H1 (cell line): ENCODE results near the gene SH2D4B. TPM values are rescaled to one million over a fixed set of nuclear protein-coding genes. Genes with fewer than 3 reads are reported as not detected.

Experiments used
- CTCF ChIA-PET: fragments of 300-600 bp; sonication (Branson Sonifier 250); formaldehyde crosslinking; loops from one replicate; lab custom pipeline; 2021; ENCODE audit not compliant: partially characterized antibody; lab: Charles Lee
- POLR2A ChIA-PET: fragments of 300-600 bp; sonication (Branson Sonifier 250); formaldehyde crosslinking; loops from one replicate; lab custom pipeline; 2021; ENCODE audit warnings: inconsistent platforms; ENCODE audit not compliant: partially characterized antibody; lab: Charles Lee
- DNase-seq, 2 experiments: peaks; one replicate each; pipeline versions ENCODE4 v3.0.0 to v3.0.0-alpha.2; 2010 to 2022; ENCODE audit warnings: low spot score in 2 of 2, low read depth in 1 of 2, mixed read lengths in 1 of 2
- FAIRE-seq: peaks from 2 replicates; lab custom pipeline; 2011; peaks lifted over from hg19 to GRCh38; lab: Jason Lieb, UNC
- H2AFZ ChIP-seq: 2 replicates; pipeline ENCODE4 v1.8.1; 2012; ENCODE audit warnings: low read length, inconsistent platforms
- H2AK5ac ChIP-seq: 2 replicates; pipeline ENCODE4 v1.6.1; 2013; ENCODE audit warnings: low read depth, low read length
- H2BK120ac ChIP-seq: replicated peaks from 2 replicates; pipeline ENCODE3; 2013; ENCODE audit warnings: low read depth, low read length, inconsistent platforms
- H2BK12ac ChIP-seq: 2 replicates; pipeline ENCODE4 v1.6.1; 2013; ENCODE audit warnings: low read depth, low read length
- H2BK15ac ChIP-seq: 2 replicates; pipeline ENCODE4 v1.6.1; 2013; ENCODE audit warnings: low read length
- H2BK20ac ChIP-seq: 2 replicates; pipeline ENCODE4 v1.6.1; 2013; ENCODE audit warnings: low read length
- H2BK5ac ChIP-seq: 2 replicates; pipeline ENCODE4 v1.6.1; 2013; ENCODE audit warnings: low read depth, low read length
- H3K14ac ChIP-seq: 2 replicates; pipeline ENCODE4 v1.6.1; 2013; ENCODE audit warnings: inconsistent platforms; ENCODE audit not compliant: insufficient read length
- H3K18ac ChIP-seq: 2 replicates; pipeline ENCODE4 v1.6.1; 2013; ENCODE audit warnings: low read length; ENCODE audit errors: extremely low read depth
- H3K23ac ChIP-seq: 2 replicates; pipeline ENCODE4 v1.6.1; 2013; ENCODE audit warnings: inconsistent platforms; ENCODE audit not compliant: insufficient read length
- H3K23me2 ChIP-seq: 2 replicates; pipeline ENCODE4 v1.6.1; 2013; ENCODE audit warnings: low read depth, low read length
- H3K27ac ChIP-seq: 2 replicates; pipeline ENCODE4 v1.6.1; 2011; ENCODE audit warnings: low read depth, low read length, inconsistent platforms
- H3K27me3 ChIP-seq, 4 experiments: replicated peaks in 1 of 4; 1 replicate in 1 of 4; 2 replicates in 3 of 4; pipeline versions ENCODE4 v1.6.1 to v1.8.1; 2011 to 2013; ENCODE audit warnings: low read length in 3 of 4, mild to moderate bottlenecking in 3 of 4, inconsistent platforms in 2 of 4, mixed read lengths in 2 of 4, moderate library complexity in 1 of 4; ENCODE audit not compliant: control insufficient read depth in 3 of 4, insufficient read depth in 3 of 4; ENCODE audit errors: extremely low read depth in 1 of 4
- H3K36me3 ChIP-seq, 4 experiments: 2 replicates each; pipeline versions ENCODE4 v1.6.1 to v1.8.1; 2011 to 2013; ENCODE audit warnings: mild to moderate bottlenecking in 4 of 4, low read length in 3 of 4, moderate library complexity in 2 of 4, control low read depth in 1 of 4, inconsistent platforms in 1 of 4; ENCODE audit not compliant: insufficient read depth in 4 of 4, control insufficient read depth in 2 of 4
- H3K4ac ChIP-seq: replicated peaks from 2 replicates; pipeline ENCODE3; 2013; ENCODE audit warnings: low read length, low read depth, mixed read lengths, inconsistent platforms; ENCODE audit not compliant: insufficient read length
- H3K4me1 ChIP-seq, 4 experiments: replicated peaks in 1 of 4; 1 replicate in 1 of 4; 2 replicates in 3 of 4; pipeline versions ENCODE4 v1.6.1 to v1.8.1; 2011 to 2013; ENCODE audit warnings: low read length in 3 of 4, inconsistent platforms in 2 of 4, mixed read lengths in 1 of 4; ENCODE audit not compliant: insufficient read depth in 4 of 4, control insufficient read depth in 3 of 4
- H3K4me2 ChIP-seq, 2 experiments: 2 replicates each; pipeline versions ENCODE4 v1.6.1 to v1.8.1; 2011 to 2013; ENCODE audit warnings: low read depth in 2 of 2, low read length in 2 of 2, control low read depth in 1 of 2, inconsistent platforms in 1 of 2, mild to moderate bottlenecking in 1 of 2; ENCODE audit not compliant: insufficient read depth in 1 of 2
- H3K4me3 ChIP-seq, 4 experiments: fragments of 200-600, 300-600 bp in 1 of 4; sonication (generic), shearing (Covaris generic), sonication (Bioruptor Twin) in 1 of 4; 2 replicates each; pipeline versions ENCODE4 v1.5.1 to v1.8.1; 2011 to 2016; ENCODE audit warnings: low read length in 4 of 4, low read depth in 3 of 4, control low read depth in 2 of 4, inconsistent platforms in 2 of 4, mild to moderate bottlenecking in 2 of 4, mixed read lengths in 1 of 4, moderate library complexity in 1 of 4; ENCODE audit not compliant: insufficient read depth in 2 of 4; ENCODE audit errors: extremely low read depth in 1 of 4
- H3K56ac ChIP-seq: replicated peaks from 2 replicates; pipeline ENCODE3; 2013; ENCODE audit warnings: low read depth, mild to moderate bottlenecking, mixed read lengths, low read length, inconsistent platforms; ENCODE audit not compliant: insufficient read length
- H3K79me1 ChIP-seq: 2 replicates; pipeline ENCODE4 v1.6.1; 2013; ENCODE audit warnings: low read depth, low read length, control low read depth
- H3K79me2 ChIP-seq, 2 experiments: 2 replicates each; pipeline versions ENCODE4 v1.6.1 to v1.8.1; 2012 to 2013; ENCODE audit warnings: low read length in 2 of 2, mild to moderate bottlenecking in 2 of 2, inconsistent platforms in 1 of 2; ENCODE audit not compliant: insufficient read depth in 2 of 2, control insufficient read depth in 1 of 2
- H3K9ac ChIP-seq, 4 experiments: replicated peaks in 1 of 4; 1 replicate in 1 of 4; 2 replicates in 3 of 4; pipeline versions ENCODE4 v1.6.1 to v1.8.1; 2011 to 2013; ENCODE audit warnings: low read depth in 3 of 4, low read length in 3 of 4, control low read depth in 2 of 4, mild to moderate bottlenecking in 2 of 4, moderate library complexity in 2 of 4, inconsistent platforms in 1 of 4; ENCODE audit errors: extremely low read depth in 1 of 4
- H3K9me3 ChIP-seq, 2 experiments: 2 replicates each; pipeline versions ENCODE4 v1.6.1 to v1.8.1; 2012 to 2013; ENCODE audit warnings: mild to moderate bottlenecking in 2 of 2, moderate library complexity in 2 of 2, control low read depth in 1 of 2, inconsistent platforms in 1 of 2, low read depth in 1 of 2, low read length in 1 of 2, mixed read lengths in 1 of 2; ENCODE audit not compliant: insufficient read depth in 2 of 2
- H4K20me1 ChIP-seq, 2 experiments: replicated peaks in 1 of 2; 2 replicates each; pipeline versions ENCODE3 to v1.8.1; 2011 to 2013; ENCODE audit warnings: inconsistent platforms in 2 of 2, low read length in 2 of 2, mild to moderate bottlenecking in 1 of 2; ENCODE audit not compliant: insufficient read depth in 2 of 2, control insufficient read depth in 1 of 2
- H4K5ac ChIP-seq: 2 replicates; pipeline ENCODE4 v1.6.1; 2013; ENCODE audit warnings: low read length, low read depth, mixed read lengths, inconsistent platforms; ENCODE audit not compliant: insufficient read length
- H4K8ac ChIP-seq: 2 replicates; pipeline ENCODE4 v1.8.0; 2013; ENCODE audit warnings: mild to moderate bottlenecking, moderate library complexity, low read length, inconsistent platforms; ENCODE audit not compliant: insufficient read depth; ENCODE audit errors: extremely low read depth
- H4K91ac ChIP-seq: replicated peaks from 2 replicates; pipeline ENCODE3; 2013; ENCODE audit warnings: low read length, mixed read lengths, inconsistent platforms; ENCODE audit not compliant: insufficient read length
- BACH1 ChIP-seq: IDR thresholded peaks from 2 replicates; pipeline ENCODE4 v1.6.1; 2012; ENCODE audit warnings: low read length, improper control_type of control experiment
- BCL11A ChIP-seq, 2 experiments: IDR thresholded peaks; one replicate each; pipeline ENCODE4 v1.6.1; 2011; ENCODE audit warnings: low read depth in 2 of 2, low read length in 2 of 2, mild to moderate bottlenecking in 2 of 2
- BRCA1 ChIP-seq: IDR thresholded peaks from 2 replicates; pipeline ENCODE4 v1.6.1; 2012; ENCODE audit warnings: low read depth, low read length, improper control_type of control experiment
- CEBPB ChIP-seq: IDR thresholded peaks from 2 replicates; pipeline ENCODE4 v1.6.1; 2012; ENCODE audit warnings: low read depth, low read length
- CHD1 ChIP-seq: IDR thresholded peaks from 2 replicates; pipeline ENCODE4 v1.6.1; 2012; ENCODE audit warnings: low read depth, low read length, improper control_type of control experiment
- GTF2F1 ChIP-seq: IDR thresholded peaks from 2 replicates; pipeline ENCODE4 v1.6.1; 2012; ENCODE audit warnings: low read depth, low read length, improper control_type of control experiment, borderline replicate concordance
- HDAC2 ChIP-seq, 2 experiments: fragments of 300-600 bp in 1 of 2; sonication (generic) in 1 of 2; IDR thresholded peaks; 2 replicates each; pipeline ENCODE4 v1.6.1; 2011 to 2012; ENCODE audit warnings: low read depth in 2 of 2, low read length in 2 of 2, mild to moderate bottlenecking in 2 of 2, moderate library complexity in 2 of 2, borderline replicate concordance in 1 of 2, inconsistent platforms in 1 of 2
- RFX5 ChIP-seq: IDR thresholded peaks from 2 replicates; pipeline ENCODE4 v1.6.1; 2011; ENCODE audit warnings: low read depth, low read length, improper control_type of control experiment, borderline replicate concordance
- WGBS, 2 experiments: shearing (Covaris generic) in 1 of 2; methylation state at CpG; one replicate each; pipeline versions ENCODE4 v1.1.6 to v1.1.7; 2013 to 2015; ENCODE audit warnings: low lambda C conversion rate in 2 of 2, mixed read lengths in 2 of 2, inconsistent platforms in 1 of 2, low coverage in 1 of 2, missing lambda C conversion rate in 1 of 2; ENCODE audit not compliant: insufficient replicate concordance in 2 of 2, insufficient coverage in 1 of 2, insufficient read length in 1 of 2; ENCODE audit errors: extremely low coverage in 1 of 2, missing lambda C conversion rate in 1 of 2; 5-methylcytosine and 5-hydroxymethylcytosine counted together
- polyA plus RNA-seq, 7 experiments: library from polyadenylated mRNA; depleted of rRNA in 3 of 7; stranded (reverse) in 5 of 7; unstranded in 2 of 7; fragments of >200 nt in 5 of 7; fragments of 200-250 nt in 2 of 7; gene quantifications; 1 replicate in 5 of 7; 2 replicates in 1 of 7; 4 replicates in 1 of 7; pipeline versions ENCODE4 v1.2.1 to v1.2.3, GENCODE V29; 2011 to 2013; ENCODE audit warnings: missing spikeins in 2 of 7, mixed read lengths in 2 of 7
- total RNA-seq: library from RNA; stranded (reverse); fragmentation: NEBNext Ultra II Directional; extraction: Animal tissue kit (Norgen Biotek cat#: 25700); gene quantifications from 2 replicates; pipeline ENCODE4 v1.2.1, GENCODE V29; 2021
- TF ChIP-seq, protein P1 (sequence below): IDR thresholded peaks from 2 replicates; pipeline ENCODE4 v1.6.1; 2012; ENCODE audit warnings: inconsistent platforms
- TF ChIP-seq, protein P2 (sequence below): IDR thresholded peaks from 2 replicates; pipeline ENCODE4 v1.6.1; 2011; ENCODE audit warnings: low read length, improper control_type of control experiment
- TF ChIP-seq, protein P3 (sequence below): IDR thresholded peaks from 2 replicates; pipeline ENCODE4 v1.6.1; 2012; ENCODE audit warnings: inconsistent platforms

SH2D4B gene
- total and polyA plus RNA-seq, 2 of the 8 experiments (the other 6 are each of a cell fraction or from before 2014, with no cell fraction given) = 0.06 to 0.13 TPM

DNA sequence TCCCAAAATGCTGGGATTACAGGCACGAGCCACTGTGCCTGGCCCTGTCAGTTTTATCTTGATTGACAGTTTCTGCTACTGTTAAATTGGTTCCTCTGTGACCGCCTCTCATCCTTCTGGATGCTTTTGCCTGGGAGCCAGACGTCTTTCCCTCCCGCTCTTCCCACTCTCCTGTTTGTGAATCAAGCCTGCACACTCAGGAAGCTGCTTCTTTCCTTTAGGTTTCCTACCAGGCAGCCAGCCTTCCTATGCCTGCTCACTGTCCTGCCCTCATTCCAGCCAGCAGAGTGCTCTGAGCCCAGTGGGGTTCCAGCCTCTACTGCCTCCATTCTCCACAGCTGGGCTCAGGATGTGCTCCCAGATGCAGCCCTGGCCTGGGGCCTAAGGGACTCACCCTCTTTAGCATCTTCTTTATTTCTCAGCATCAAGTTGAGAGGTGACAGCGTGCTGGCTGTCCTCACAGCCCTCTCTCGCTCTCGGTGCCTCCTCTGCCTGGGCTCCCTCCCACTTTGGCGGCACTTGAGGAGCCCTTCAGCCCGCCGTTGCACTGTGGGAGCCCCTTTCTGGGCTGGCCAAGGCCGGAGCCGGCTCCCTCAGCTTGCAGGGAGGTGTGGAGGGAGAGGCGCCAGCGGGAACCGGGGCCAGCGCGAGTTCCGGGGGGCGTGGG lies 5.1 kb downstream of the SH2D4B start:
- POLR2A ChIA-PET = interaction anchor here (1.1 kb wide), 1 partner anchor 90 kb away, joined by 3 read pairs; no protein-coding TSS in a partner anchor
- no peak overlapping the region for H2BK12ac ChIP-seq
- TF ChIP-seq CHD1 (no peak), HDAC2 (IDR thresholded peaks at IDR 0.05; ENCODE audit: borderline replicate concordance in 1 of 2, low read depth in 2 of 2, low read length in 2 of 2) (no peak), GTF2F1 (no peak), RFX5 (no peak), CEBPB (no peak), BACH1 (no peak), BRCA1 (no peak), BCL11A (IDR thresholded peaks at IDR 0.05; ENCODE audit: low read depth in 2 of 2, low read length in 2 of 2) (no peak)
- TF ChIP-seq, protein P1, sequence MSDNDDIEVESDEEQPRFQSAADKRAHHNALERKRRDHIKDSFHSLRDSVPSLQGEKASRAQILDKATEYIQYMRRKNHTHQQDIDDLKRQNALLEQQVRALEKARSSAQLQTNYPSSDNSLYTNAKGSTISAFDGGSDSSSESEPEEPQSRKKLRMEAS = no peak
- TF ChIP-seq, protein P2, sequence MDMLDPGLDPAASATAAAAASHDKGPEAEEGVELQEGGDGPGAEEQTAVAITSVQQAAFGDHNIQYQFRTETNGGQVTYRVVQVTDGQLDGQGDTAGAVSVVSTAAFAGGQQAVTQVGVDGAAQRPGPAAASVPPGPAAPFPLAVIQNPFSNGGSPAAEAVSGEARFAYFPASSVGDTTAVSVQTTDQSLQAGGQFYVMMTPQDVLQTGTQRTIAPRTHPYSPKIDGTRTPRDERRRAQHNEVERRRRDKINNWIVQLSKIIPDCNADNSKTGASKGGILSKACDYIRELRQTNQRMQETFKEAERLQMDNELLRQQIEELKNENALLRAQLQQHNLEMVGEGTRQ = no peak
- TF ChIP-seq, protein P3, sequence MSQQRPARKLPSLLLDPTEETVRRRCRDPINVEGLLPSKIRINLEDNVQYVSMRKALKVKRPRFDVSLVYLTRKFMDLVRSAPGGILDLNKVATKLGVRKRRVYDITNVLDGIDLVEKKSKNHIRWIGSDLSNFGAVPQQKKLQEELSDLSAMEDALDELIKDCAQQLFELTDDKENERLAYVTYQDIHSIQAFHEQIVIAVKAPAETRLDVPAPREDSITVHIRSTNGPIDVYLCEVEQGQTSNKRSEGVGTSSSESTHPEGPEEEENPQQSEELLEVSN = no peak

More for the DNA sequence above, 5.1 kb downstream of the SH2D4B start:
- H2BK5ac ChIP-seq = no peak overlapping the region
- no peak overlapping the region; the same call in 1 of the 2 replicates for H3K18ac ChIP-seq
- H3K4me3 ChIP-seq = no peak overlapping the region
- H2AFZ ChIP-seq = no peak overlapping the region
- H2BK20ac ChIP-seq = no peak overlapping the region
- H2AK5ac ChIP-seq = no peak overlapping the region
- no peaks in the 10 kb centered on the region for H3K79me1 ChIP-seq
- no peak overlapping the region for H3K23ac ChIP-seq
- no peak overlapping the region for H3K56ac ChIP-seq
- peak in 1 of 2 experiments; percentile 35 for DNase-seq
- no peak overlapping the region for H3K4me2 ChIP-seq
- no peak overlapping the region for H3K27ac ChIP-seq
- no peak overlapping the region for H3K4ac ChIP-seq
- no peak overlapping the region for H2BK120ac ChIP-seq
- H4K20me1 ChIP-seq = no peaks in the 10 kb centered on the region
- no peaks in the 10 kb centered on the region for H3K4me1 ChIP-seq
- WGBS, 2 experiments = 91% methylated on average over 9 of the region's 19 CpGs; no CpG with 5 or more reads in 1 of the 2 experiments
- no peaks in the 10 kb centered on the region for H3K36me3 ChIP-seq
- no peaks in the 10 kb centered on the region for H3K23me2 ChIP-seq
- CTCF ChIA-PET = interaction anchor here (0.6 to 1.9 kb wide), 3 partner anchors 17 to 84 kb away, joined by 3 to 7 read pairs (median 3); no protein-coding TSS in a partner anchor
- H3K79me2 ChIP-seq = no peaks in the 10 kb centered on the region
- no peaks in the 10 kb centered on the region; a peak in 1 of 7 replicates for H3K27me3 ChIP-seq
- no peak overlapping the region for H4K91ac ChIP-seq
- no peaks in the 10 kb centered on the region for H3K9me3 ChIP-seq
- H2BK15ac ChIP-seq = no peak overlapping the region
- no peak for FAIRE-seq
- H3K9ac ChIP-seq = no peak overlapping the region
- H4K5ac ChIP-seq = no peak overlapping the region
- H4K8ac ChIP-seq = no peak overlapping the region
- H3K14ac ChIP-seq = no peak overlapping the region
